H9 (cell line): ENCODE results near the gene GAP43. TPM values are rescaled to one million over a fixed set of nuclear protein-coding genes. Genes with fewer than 3 reads are reported as not detected.

Experiments used
- DNase-seq: peaks from one replicate; pipeline ENCODE4 v3.0.0-alpha.2; 2017
- H2AFZ ChIP-seq: one replicate; pipeline ENCODE4 v1.6.1; 2013; ENCODE audit warnings: mild to moderate bottlenecking, low read length, control low read depth, moderate library complexity
- H2AK5ac ChIP-seq: 2 replicates; pipeline ENCODE4 v1.6.1; 2013; ENCODE audit warnings: low read length, control low read depth, mixed read lengths; ENCODE audit not compliant: insufficient read length
- H2BK120ac ChIP-seq: one replicate; pipeline ENCODE4 v1.6.1; 2013; ENCODE audit warnings: low read depth, mild to moderate bottlenecking, low read length, control low read depth, inconsistent platforms; ENCODE audit not compliant: poor library complexity, severe bottlenecking
- H2BK12ac ChIP-seq: 2 replicates; pipeline ENCODE4 v1.6.1; 2013; ENCODE audit warnings: low read length, control low read depth, mixed read lengths, low read depth; ENCODE audit not compliant: insufficient read length
- H2BK15ac ChIP-seq: 2 replicates; pipeline ENCODE4 v1.6.1; 2013; ENCODE audit warnings: low read depth, low read length, control low read depth
- H2BK20ac ChIP-seq: one replicate; pipeline ENCODE4 v1.6.1; 2013; ENCODE audit warnings: low read depth, mild to moderate bottlenecking, low read length, control low read depth, inconsistent platforms; ENCODE audit not compliant: poor library complexity, severe bottlenecking
- H2BK5ac ChIP-seq: 2 replicates; pipeline ENCODE4 v1.6.1; 2013; ENCODE audit warnings: low read length, control low read depth, mixed read lengths; ENCODE audit not compliant: insufficient read length
- H3K14ac ChIP-seq: 2 replicates; pipeline ENCODE4 v1.6.1; 2013; ENCODE audit warnings: low read length, control low read depth; ENCODE audit not compliant: insufficient read depth
- H3K18ac ChIP-seq: 2 replicates; pipeline ENCODE4 v1.6.1; 2013; ENCODE audit warnings: low read depth, mild to moderate bottlenecking, mixed read lengths, low read length, control low read depth; ENCODE audit not compliant: insufficient read length
- H3K23ac ChIP-seq: 2 replicates; pipeline ENCODE4 v1.6.1; 2013; ENCODE audit warnings: low read length, control low read depth, mixed read lengths, low read depth; ENCODE audit not compliant: insufficient read length
- H3K23me2 ChIP-seq: 2 replicates; pipeline ENCODE4 v1.6.1; 2013; ENCODE audit warnings: low read depth, mild to moderate bottlenecking, mixed read lengths, low read length, control low read depth; ENCODE audit not compliant: insufficient read length, poor library complexity, severe bottlenecking
- H3K27ac ChIP-seq: 2 replicates; pipeline ENCODE4 v1.5.1; 2013; ENCODE audit warnings: low read length, control low read depth, mixed read lengths, low read depth; ENCODE audit not compliant: insufficient read length
- H3K27me3 ChIP-seq: 2 replicates; pipeline ENCODE4 v1.6.1; 2013; ENCODE audit warnings: low read length, control low read depth, inconsistent platforms; ENCODE audit not compliant: insufficient read depth
- H3K4ac ChIP-seq: 2 replicates; pipeline ENCODE4 v1.6.1; 2013; ENCODE audit warnings: low read depth, mild to moderate bottlenecking, control low read depth, inconsistent platforms, low read length, moderate library complexity
- H3K4me1 ChIP-seq: 2 replicates; pipeline ENCODE4 v1.6.1; 2013; ENCODE audit warnings: low read length, control low read depth, inconsistent platforms; ENCODE audit not compliant: insufficient read depth
- H3K4me2 ChIP-seq: 2 replicates; pipeline ENCODE4 v1.6.1; 2013; ENCODE audit warnings: low read length, control low read depth, mixed read lengths; ENCODE audit not compliant: insufficient read length, insufficient read depth
- H3K56ac ChIP-seq: 2 replicates; pipeline ENCODE4 v1.6.1; 2013; ENCODE audit warnings: low read depth, mild to moderate bottlenecking, mixed read lengths, low read length, control low read depth; ENCODE audit not compliant: insufficient read length
- H3K79me1 ChIP-seq: 2 replicates; pipeline ENCODE4 v1.6.1; 2013; ENCODE audit warnings: low read depth, mild to moderate bottlenecking, moderate library complexity, low read length, control low read depth, inconsistent platforms; ENCODE audit not compliant: insufficient read depth, poor library complexity, severe bottlenecking
- H3K79me2 ChIP-seq: 2 replicates; pipeline ENCODE4 v1.6.1; 2013; ENCODE audit warnings: low read length, control low read depth, inconsistent platforms; ENCODE audit not compliant: insufficient read depth
- H3K9ac ChIP-seq: 2 replicates; pipeline ENCODE4 v1.6.1; 2013; ENCODE audit warnings: low read length, control low read depth, mixed read lengths; ENCODE audit not compliant: insufficient read length; ENCODE audit errors: extremely low read depth
- H3K9me3 ChIP-seq: one replicate; pipeline ENCODE4 v1.6.1; 2013; ENCODE audit warnings: low read depth, low read length, inconsistent platforms; ENCODE audit not compliant: control insufficient read depth
- H3T11ph ChIP-seq: one replicate; pipeline ENCODE4 v1.6.1; 2013; ENCODE audit warnings: mild to moderate bottlenecking, low read length, control low read depth, inconsistent platforms
- H4K20me1 ChIP-seq: one replicate; pipeline ENCODE4 v1.6.1; 2013; ENCODE audit not compliant: control insufficient read depth, insufficient read length, insufficient read depth
- H4K5ac ChIP-seq: 2 replicates; pipeline ENCODE4 v1.6.1; 2013; ENCODE audit warnings: low read depth, mild to moderate bottlenecking, mixed read lengths, low read length, control low read depth; ENCODE audit not compliant: insufficient read length
- H4K8ac ChIP-seq: replicated peaks from 2 replicates; pipeline ENCODE4 v1.6.1; 2013; ENCODE audit warnings: low read length, control low read depth, mixed read lengths, low read depth; ENCODE audit not compliant: insufficient read length
- H4K91ac ChIP-seq: 2 replicates; pipeline ENCODE4 v1.6.1; 2013; ENCODE audit warnings: low read depth, mild to moderate bottlenecking, moderate library complexity, mixed read lengths, low read length, control low read depth; ENCODE audit not compliant: insufficient read length
- H3K27ac Mint-ChIP-seq, 3 experiments: 2 replicates in 2 of 3; 3 replicates in 1 of 3; pipeline ENCODE4 v1.8.0; 2020 to 2021; ENCODE audit warnings: mixed read lengths in 3 of 3, mild to moderate bottlenecking in 1 of 3, moderate library complexity in 1 of 3
- H3K27me3 Mint-ChIP-seq: 2 replicates; pipeline ENCODE4 v1.8.0; 2021; ENCODE audit warnings: low read depth, mild to moderate bottlenecking, moderate library complexity, mixed read lengths
- H3K36me3 Mint-ChIP-seq, 3 experiments: 2 replicates in 2 of 3; 3 replicates in 1 of 3; pipeline ENCODE4 v1.8.0; 2020 to 2021; ENCODE audit warnings: low read depth in 3 of 3, mixed read lengths in 3 of 3; ENCODE audit not compliant: insufficient read depth in 1 of 3
- H3K4me1 Mint-ChIP-seq, 2 experiments: 2 replicates each; pipeline ENCODE4 v1.8.0; 2020; ENCODE audit warnings: mixed read lengths in 2 of 2
- H3K4me3 Mint-ChIP-seq, 2 experiments: 2 replicates in 1 of 2; 3 replicates in 1 of 2; pipeline ENCODE4 v1.8.0; 2020 to 2021; ENCODE audit warnings: mild to moderate bottlenecking in 2 of 2, mixed read lengths in 2 of 2, moderate library complexity in 1 of 2
- H3K9me3 Mint-ChIP-seq, 2 experiments: 2 replicates in 1 of 2; 3 replicates in 1 of 2; pipeline ENCODE4 v1.8.0; 2020; ENCODE audit warnings: mild to moderate bottlenecking in 2 of 2, mixed read lengths in 2 of 2, moderate library complexity in 1 of 2
- WGBS: extraction: QIAGEN DNeasy Blood & Tissue Kit; methylation state at CpG from one replicate; pipeline ENCODE4 v1.1.7; 2013; ENCODE audit warnings: missing lambda C conversion rate, low lambda C conversion rate, mixed read lengths; ENCODE audit not compliant: insufficient read length; ENCODE audit errors: extremely low coverage; 5-methylcytosine and 5-hydroxymethylcytosine counted together
- total RNA-seq: library from RNA; stranded (reverse); gene quantifications from 2 replicates; pipeline ENCODE4 v1.2.1, GENCODE V29; 2021
- TF ChIP-seq, protein P1 (sequence below): fragments of 200-600 bp; sonication (generic); conservative IDR thresholded peaks from 3 replicates; pipeline ENCODE4 v1.8.0; 2021; ENCODE audit warnings: antibody characterized with exemption, mild to moderate bottlenecking

GAP43 gene
- total RNA-seq, 1 experiment from 2014 or later, result 12.8 TPM

DNA sequence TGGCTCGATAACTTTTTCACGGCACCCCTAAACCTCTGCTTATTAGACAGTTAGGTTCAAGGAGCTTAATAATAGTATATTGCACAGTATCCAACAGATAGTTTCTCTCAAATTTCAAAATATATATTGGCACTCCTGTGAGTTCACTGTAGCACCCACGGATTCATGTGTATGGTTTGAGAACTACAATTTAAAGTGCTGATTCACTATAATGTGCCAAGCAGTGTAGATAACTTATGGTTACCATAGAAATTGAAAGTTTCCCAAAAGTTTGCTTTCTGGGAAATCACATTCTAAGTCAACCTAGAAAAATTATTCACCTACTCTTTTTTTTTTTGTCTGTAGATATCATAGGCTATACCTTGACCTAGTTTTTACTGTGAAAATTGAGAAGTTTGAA, 86.6 kb downstream of the GAP43 start:
- no peak overlapping the region for H4K5ac ChIP-seq
- Mint-ChIP-seq H3K4me1 (peaks cover 15 to 25% of the 10 kb centered on the region in 2 experiments), H3K27ac (no peak overlapping the region), H3K27me3 (no peaks in the 10 kb centered on the region), H3K9me3 (no peaks in the 10 kb centered on the region), H3K36me3 (no peaks in the 10 kb centered on the region), H3K4me3 (no peak overlapping the region)
- no peak for DNase-seq
- H3K79me2 ChIP-seq, result no peaks in the 10 kb centered on the region
- H3K18ac ChIP-seq, result no peak overlapping the region
- no peak overlapping the region for H3K27ac ChIP-seq
- no peak overlapping the region for H2AK5ac ChIP-seq
- H3K4me1 ChIP-seq, result no peaks in the 10 kb centered on the region; the same call in none of the 2 replicates
- no peak overlapping the region for H4K91ac ChIP-seq
- WGBS, result no CpG with 5 or more reads among the region's 3 CpGs
- H3K4me2 ChIP-seq, result no peak overlapping the region
- no peaks in the 10 kb centered on the region for H3K79me1 ChIP-seq
- H2BK5ac ChIP-seq, result no peak overlapping the region
- TF ChIP-seq, protein P1, sequence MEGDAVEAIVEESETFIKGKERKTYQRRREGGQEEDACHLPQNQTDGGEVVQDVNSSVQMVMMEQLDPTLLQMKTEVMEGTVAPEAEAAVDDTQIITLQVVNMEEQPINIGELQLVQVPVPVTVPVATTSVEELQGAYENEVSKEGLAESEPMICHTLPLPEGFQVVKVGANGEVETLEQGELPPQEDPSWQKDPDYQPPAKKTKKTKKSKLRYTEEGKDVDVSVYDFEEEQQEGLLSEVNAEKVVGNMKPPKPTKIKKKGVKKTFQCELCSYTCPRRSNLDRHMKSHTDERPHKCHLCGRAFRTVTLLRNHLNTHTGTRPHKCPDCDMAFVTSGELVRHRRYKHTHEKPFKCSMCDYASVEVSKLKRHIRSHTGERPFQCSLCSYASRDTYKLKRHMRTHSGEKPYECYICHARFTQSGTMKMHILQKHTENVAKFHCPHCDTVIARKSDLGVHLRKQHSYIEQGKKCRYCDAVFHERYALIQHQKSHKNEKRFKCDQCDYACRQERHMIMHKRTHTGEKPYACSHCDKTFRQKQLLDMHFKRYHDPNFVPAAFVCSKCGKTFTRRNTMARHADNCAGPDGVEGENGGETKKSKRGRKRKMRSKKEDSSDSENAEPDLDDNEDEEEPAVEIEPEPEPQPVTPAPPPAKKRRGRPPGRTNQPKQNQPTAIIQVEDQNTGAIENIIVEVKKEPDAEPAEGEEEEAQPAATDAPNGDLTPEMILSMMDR, result no peak
- H4K8ac ChIP-seq, result no peak overlapping the region
- H3K27me3 ChIP-seq, result no peaks in the 10 kb centered on the region
- no peak overlapping the region for H2BK120ac ChIP-seq
- no peaks in the 10 kb centered on the region for H4K20me1 ChIP-seq
- H3K14ac ChIP-seq, result no peak overlapping the region
- H3K56ac ChIP-seq, result no peak overlapping the region
- H2BK12ac ChIP-seq, result no peak overlapping the region
- no peaks in the 10 kb centered on the region for H3K9me3 ChIP-seq
- H3K9ac ChIP-seq, result no peak overlapping the region
- H3K23ac ChIP-seq, result no peak overlapping the region
- H2AFZ ChIP-seq, result no peak overlapping the region
- H2BK15ac ChIP-seq, result no peak overlapping the region
- no peak overlapping the region for H3T11ph ChIP-seq
- H3K23me2 ChIP-seq, result no peaks in the 10 kb centered on the region
- H3K4ac ChIP-seq, result no peak overlapping the region
- H2BK20ac ChIP-seq, result no peak overlapping the region
